GM19468 (cell line): ENCODE measurements around the gene TRDN.

Experiments
- ATAC-seq: cut with Tn5 transposase; IDR thresholded peaks from one replicate; pipeline ENCODE4 v1.9.1; 2021; ENCODE audit warnings: mild to moderate bottlenecking, moderate library complexity, moderate number of reproducible peaks; ENCODE audit not compliant: unreplicated experiment; ENCODE audit errors: extremely low read depth

The TRDN gene

DNA sequence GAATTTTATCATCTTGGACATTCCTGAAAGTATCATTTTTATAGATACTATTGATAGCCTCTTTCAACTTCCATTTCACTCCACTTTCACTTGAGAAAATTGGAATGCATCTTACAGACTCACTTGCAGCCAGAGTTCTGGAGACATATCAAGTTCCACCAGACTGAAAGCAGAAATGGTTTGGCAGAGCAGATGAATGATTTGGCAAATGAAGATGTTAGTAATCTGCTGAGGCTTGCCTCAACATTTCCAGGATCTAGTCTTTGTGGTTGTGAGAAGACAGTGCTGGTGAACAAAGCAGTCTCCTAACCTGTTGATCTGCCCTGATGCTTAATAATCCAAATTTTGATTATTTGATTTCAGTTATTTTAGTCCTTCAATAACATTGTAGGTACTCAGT, 202.6 kb downstream of the TRDN start:
- ATAC-seq: no peak

DNA sequence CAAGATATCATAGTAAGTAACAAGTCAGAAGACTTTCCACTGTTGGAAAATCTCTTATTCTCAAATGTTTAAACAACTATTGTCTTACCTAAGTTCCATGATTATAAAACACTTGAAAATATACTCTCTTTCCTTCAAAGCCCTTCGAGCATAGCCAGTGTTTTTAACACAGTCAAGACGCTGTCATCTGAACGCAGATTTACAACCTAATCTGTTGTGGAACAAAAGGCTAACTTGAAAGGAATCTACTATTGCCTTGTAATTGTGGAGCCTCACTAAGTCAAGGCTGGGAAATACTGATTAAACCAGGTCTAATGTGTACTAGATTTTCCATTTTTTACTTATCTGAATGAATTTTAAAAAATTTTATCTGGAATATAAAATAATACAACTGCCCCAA, 205.8 kb downstream of the TRDN start:
- no peak for ATAC-seq

DNA sequence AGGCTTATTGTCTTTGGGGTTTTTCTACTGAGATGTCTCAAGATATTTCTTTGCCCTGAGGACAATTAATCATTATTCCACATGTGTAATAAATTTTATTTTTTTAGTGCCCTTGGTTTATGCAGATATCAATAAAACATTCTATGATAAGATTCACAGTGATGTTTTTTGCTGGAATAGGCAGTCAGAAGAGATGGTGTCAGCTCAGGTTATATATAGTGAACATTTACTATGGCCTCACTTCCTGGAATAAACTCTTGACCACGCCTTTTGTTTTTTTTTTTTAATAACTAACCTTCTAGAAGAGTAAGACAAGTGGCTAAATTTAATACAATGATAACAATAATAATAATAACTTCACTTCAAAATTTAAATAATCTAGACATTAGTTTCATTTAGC, 209.7 kb downstream of the TRDN start:
- ATAC-seq: no peak

DNA sequence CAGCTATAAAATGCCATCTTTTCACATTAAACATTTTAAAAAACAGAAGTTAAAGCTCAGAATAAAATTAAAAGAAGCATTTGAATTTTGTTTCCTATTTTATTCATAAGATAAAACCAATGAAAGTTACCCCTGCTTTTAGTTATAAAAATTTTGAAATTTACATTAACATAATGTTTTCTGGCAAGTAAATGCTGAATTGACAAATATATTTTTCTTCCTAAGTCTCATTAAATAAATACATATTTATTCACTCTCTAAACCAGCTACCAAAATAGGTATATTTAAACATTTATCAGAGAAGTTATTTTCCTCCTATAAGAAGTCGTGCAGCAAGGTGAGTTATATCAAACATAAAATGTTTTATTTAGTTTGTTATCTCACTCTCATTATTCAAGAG, 213.6 kb downstream of the TRDN start:
- ATAC-seq: no peak

DNA sequence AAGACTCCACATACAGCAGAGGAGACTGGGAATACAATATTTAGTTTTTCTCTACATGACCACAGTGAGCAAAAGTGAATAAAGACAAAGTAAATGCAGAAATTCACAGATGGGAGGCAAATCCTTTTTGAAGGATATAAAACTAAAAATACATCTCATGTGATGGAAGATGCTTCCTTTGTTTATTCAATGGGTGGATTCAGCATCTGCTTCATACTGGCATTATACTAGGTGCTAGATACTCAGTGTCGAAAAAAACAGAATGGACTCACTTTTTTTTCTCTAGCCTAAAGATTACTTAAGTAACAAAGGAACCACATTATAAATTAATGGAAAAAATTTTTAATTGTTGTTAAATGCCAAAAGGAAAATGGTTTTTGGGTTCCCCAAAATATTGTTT, 216.2 kb downstream of the TRDN start:
- ATAC-seq: no peak

DNA sequence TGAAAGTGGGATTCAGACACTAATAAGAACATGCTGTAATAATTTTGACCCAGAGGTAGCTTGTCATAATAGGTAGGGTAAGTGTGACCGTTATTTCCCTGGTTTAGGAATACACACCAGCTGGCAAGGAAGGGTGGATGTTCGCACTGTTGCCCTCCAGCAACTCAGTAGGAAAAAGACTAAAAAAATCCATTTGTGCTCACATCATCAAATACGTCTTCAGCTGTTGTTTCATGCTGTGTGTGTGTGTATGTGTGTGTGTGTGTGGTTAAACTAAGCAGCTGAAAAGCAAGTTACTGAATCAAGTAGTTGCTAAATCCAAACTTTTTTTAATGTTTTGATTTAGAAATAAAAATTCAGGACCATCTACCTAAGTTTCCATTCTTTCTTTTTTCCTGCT, 218.7 kb downstream of the TRDN start:
- no peak for ATAC-seq

DNA sequence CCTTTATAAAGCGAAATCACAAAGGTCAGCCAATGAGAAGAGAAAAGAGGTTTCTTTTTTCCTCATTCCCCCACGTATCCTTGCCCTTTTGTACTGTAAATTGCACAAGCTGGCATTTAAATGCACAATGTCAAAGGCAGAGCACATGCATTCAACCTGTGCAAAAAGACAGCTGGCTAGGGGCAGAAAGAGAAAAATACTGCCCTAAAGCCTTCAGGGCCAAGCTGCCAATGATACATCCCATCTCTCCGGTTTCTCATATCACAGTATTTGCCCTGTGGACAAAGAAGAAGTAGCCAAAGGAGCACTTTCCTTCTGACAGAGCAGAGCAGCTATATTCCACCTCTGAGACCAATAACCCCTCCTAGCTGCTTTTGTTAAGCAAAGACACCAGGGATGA, 219.2 kb downstream of the TRDN start:
- ATAC-seq: no peak

DNA sequence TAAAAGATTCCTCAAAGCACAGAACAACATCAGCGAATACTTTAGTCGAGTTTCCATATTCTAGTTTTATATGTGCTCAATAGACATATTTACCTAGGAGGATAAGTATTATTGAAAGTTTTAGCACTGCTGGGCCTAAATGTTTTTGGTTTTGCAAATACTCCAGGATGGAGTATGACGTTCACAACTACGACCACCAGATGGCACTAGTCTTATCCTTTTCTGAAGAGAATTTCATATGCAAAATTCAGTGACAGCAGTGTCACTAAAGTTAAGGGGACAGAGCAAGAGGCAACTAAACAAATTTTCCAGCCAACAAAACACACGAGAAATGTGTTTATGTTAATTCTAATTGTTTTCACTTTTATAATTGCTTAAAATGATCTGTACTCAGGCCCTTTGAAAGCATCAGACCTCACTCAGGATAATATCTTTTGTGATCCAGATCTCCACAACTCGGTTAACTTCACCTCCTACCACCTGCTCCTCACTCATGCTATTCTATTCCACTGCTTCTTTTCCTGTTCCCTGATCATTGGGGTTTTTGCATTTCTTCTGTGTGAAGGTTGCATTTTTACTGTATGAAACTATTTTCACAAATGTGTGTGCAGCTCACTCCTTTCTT, 220.8 kb downstream of the TRDN start:
- ATAC-seq: peak; percentile 86

DNA sequence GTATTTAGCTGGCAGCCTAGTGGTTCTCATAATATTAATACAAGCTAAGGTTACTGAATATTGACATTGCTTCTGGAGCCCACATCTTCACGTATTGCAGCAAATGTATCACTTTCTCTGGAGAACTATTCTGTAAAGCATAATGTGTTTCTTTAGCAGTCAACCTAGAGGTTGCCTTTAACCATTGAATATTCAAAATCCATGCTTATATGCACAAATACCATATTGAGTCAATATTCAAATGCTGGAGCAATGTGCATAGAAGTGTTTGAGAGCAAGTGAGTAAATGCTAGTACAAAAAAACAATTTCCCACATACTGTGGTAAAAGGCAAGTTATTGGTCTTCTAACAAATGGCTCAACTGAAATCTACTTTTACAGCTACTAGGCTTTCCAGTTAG, 231.8 kb downstream of the TRDN start:
- no peak for ATAC-seq

DNA sequence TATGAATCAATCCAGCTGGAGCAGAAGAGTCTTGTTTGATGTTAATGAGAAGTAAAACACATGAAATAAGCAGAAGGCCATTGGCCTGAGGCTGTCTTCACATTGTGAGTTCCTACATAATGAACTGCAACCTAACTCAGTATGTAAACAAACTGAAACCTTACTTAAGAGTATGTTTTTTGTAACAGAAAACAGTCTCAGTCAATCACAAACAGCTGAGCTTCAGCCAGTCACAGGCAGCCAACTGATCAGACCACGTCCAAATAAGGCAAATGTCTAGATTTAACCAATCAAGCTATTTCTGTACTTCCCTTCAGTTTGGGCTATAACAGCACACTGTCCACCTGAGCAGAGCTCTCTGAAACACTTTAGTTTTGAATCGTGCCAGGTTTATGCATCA, 234.7 kb downstream of the TRDN start:
- ATAC-seq: peak; percentile 80

DNA sequence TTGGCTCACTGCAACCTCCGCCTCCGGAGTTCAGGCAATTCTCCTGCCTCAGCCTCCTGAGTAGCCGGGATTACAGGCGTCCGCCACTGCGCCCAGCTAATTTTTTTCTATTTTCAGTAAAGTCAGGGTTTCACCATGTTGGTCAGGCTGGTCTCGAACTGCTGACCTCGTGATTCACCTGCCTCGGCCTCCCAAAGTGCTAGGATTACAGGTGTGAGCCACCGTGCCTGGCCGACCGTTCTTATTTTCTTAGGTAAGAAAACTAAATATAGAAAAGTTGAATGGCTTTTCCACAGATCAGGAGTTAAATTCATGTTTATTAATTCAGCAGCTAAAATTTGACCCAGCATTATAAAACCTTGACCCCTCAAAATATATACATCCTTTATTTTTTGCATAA, 238.7 kb downstream of the TRDN start:
- no peak for ATAC-seq

DNA sequence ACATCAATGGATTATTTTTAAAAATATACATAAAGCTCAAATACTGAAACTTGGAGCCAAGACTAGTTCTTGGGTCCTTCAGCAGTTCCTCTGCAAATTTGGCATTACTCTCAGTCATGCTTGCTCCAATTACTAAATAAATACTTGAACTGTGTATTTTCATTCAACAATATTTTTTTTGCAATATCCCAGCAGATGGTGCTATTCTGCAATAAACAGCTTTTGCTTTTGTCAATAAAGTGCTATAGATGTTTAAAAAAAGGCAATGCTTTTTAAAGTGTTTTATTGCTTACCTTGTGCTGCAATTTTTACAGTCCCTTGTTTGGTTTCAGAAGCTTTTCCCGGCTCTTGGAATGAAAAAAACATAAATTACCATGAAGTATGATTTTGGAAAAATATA, 243.4 kb downstream of the TRDN start:
- ATAC-seq: no peak

DNA sequence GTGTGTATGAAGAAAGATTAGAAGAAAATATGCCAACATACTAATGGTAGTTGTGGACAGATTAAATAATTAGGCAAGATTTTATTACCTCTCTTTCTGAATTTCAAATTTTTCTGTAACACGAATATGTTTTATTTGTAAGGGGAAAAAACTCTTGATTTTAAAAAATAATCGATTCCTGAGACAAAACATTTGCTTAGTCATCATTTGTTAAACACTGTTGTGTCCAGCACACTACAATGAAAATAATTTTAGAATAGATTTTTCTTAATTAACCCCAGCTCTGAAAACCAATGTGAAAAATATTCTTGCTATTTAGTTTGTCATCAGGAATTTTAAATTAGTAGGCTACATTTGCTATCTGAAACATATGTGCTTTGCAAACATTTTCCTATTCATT, 253.0 kb downstream of the TRDN start:
- ATAC-seq: no peak

DNA sequence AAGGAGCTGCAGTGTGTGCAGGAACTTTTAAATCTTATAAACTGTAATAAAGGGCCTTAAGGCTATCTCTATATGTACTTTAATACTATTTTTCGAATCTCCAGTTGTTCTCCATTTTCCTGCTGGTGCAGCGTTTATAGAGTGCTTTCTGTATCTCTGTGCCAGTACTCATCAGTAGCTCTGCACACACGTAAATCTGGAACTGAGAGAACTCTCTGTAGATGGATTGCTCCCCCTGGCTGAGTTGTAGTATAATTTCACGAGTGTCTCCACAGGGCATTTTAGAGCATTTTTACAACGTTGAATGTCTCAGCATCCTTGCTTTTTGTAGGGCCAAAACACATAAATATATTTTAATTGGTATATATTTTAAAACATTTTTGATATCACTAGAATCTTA, 256.5 kb downstream of the TRDN start:
- ATAC-seq: peak; percentile 36

DNA sequence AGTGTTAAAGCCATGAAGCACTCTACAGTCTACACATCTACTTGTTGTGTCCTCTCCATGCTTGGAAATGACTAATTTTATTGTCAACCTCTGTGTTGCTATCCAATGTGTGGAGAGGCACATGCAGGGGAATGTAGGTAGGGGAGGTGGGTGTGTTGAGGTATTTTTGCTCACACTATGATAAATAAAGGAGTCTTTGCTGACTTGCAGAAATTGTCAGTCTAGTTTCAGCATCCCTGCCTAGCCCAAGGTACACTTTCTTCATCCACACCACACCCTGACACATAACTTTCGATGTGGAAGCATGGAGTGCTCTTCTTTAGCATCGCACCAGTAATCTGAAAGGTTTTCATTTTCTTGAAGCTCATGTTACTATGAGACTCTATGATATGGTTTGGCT, 264.0 kb downstream of the TRDN start:
- no peak for ATAC-seq

DNA sequence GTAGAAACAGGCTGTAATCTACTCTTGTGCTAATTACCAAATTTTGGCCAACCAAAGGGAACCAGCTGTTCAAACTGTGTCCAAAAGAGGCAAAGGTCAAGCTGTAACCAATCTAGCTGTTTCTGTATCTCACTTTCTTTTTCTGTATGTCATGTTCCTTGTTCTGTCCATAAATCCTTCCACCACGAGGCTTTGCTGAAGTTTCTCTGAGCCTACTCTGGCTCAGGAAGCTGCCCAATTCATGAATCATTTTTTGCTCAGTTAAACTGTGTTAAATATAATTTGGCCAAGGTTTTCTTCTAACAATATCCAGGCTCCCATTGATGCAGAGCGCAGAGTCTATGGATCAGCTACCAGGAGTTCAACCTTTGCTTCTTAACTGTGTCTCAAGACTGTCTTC, 272.8 kb downstream of the TRDN start:
- ATAC-seq: no peak

DNA sequence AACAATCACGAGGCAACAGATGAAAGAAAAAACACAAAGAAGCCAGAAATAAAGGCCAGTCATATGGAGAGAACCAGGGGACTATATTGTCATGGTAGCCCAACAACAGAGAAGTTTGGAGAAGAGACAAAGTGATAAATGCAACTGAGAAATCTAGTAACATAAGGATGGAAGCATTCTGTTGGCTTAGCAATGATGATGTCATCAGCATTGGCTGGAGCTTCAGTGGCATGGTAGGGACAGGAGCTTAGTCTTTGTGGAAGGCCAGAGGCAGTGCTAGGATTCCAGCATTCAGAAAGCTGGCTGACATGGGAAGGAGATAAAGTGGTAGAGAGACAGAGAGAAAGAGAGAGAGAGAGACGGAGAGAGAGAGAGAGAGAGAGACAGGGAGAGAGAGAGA, 276.4 kb downstream of the TRDN start:
- ATAC-seq: no peak

DNA sequence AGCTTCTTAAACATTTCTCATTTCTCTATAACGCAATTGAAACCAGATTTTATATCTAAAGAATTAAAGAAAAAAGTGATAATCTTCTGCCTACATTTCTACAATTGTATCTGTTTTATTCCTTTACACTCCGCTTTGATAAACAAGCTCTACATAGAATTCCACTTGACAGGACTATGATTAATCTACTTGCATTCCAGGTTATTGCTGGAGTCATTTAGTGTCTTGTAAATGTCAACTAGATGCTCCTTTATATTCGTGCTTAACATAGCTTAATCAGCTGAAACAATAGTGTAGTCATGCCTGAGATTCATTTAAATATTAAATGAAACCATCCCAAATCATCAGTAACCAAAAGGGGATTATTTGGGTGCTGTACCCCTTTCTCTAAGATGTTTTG, 284.0 kb downstream of the TRDN start:
- no peak for ATAC-seq

DNA sequence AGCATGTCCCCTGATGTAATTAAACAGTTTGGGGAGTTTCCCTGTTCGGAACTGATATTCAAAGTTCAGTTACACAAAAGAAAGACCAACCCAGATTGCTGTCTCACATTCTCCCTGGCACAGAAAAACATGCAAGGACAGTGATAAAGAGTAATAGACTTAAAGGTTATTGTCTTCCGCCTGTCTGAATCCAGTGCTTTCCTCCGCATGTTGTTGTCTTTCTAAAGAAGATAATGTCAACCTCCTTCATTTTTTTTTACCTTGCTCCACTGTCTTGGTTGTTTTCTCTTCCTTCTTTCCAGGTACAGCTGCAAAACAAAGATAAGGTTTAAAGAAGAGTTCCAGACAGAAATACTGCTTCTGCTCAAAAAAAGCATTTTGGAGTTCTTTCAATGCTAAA, 284.5 kb downstream of the TRDN start:
- ATAC-seq: no peak

DNA sequence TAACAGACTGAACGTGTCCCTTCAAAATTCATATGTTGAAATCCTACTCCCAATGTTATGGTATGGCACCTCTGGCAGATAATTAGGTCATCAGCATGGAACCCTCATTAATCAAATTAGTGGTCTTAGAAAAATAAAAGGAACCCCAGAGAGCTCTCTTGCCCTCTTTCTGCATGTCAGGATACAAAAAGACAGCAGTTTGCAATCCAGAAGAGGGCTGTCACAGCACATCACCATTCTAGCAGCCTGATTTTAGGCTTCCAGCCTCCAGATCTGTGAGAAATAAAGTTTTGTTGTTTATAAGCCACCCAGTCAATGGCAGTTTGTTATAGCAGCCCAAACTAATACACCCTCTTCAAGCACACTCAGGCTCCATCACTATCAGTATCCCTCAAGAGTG, 292.9 kb downstream of the TRDN start:
- ATAC-seq: no peak

DNA sequence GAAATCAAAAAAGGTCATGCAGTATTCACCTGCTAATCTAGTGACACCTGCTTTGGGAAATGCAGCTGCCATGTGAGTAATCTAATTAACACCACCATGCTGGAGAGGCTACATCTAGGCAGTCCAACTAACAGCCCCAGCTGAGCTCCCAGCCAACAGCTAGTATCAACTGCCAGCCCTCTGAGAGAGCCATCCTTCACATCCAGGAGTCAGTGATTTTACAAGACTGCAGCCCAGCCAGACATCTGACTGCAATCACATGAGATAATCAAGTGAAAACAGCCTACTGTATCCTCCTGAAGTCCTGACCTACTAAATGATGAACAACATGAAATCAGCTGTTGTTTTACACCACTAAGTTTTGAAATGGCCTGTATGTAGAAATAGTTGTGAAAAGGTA, 298.4 kb downstream of the TRDN start:
- ATAC-seq: no peak

DNA sequence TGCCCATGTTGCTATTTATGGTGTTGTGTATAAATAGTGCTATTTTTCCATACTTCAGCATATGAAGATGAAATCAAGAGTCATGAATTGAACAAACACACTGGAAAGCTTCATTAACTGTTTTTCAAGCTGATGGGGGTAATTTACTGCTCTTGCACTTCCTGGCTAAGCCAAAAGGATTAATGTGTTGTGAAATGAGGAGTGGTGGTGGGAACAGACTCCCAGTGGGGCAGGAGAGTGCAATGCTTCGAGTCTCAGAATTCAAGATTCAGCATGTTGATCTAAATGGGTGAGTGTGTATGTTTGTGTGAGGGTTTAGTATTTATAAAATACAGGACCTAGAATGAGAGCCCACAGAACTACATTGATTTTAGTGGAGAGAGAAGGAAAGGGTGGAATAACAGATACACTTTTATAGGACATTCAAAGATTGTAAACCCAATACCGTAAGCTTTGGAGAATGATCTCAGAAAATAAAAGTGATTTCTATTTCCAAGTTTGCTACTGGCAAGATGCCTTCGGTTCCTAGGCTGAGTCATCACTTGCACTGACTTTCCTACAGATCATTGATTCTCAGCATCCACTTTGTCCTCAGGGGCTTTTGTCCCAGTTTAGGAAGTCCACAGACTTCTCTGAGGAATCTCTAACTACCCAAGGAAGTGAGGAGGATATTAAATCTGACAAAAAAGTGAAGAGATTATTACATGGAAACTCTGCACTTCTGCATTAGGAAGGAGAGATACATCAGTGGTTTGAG, 303.6 kb downstream of the TRDN start:
- no peak for ATAC-seq
